Measurements from ENCODE around the gene CDK5RAP1.

The CDK5RAP1 gene

GRCh38 chr20:33325350-33325749 is 76.0 kb downstream of the CDK5RAP1 start:
- ChIA-PET CTCF (no interaction called here), POLR2A (ENCODE audit: low non-redundant PET) (no interaction called here)
- DNase-seq (ENCODE audit: low spot score): no peak
- no peak overlapping the region for H3K27ac ChIP-seq
- TF ChIP-seq CTCF (conservative IDR thresholded peaks at IDR 0.05; ENCODE audit: low read depth): no peak

- H3K27ac ChIP-seq: no peak overlapping the region
- TF ChIP-seq CTCF (conservative IDR thresholded peaks at IDR 0.05; ENCODE audit: low read depth): no peak
- POLR2A ChIA-PET (ENCODE audit: low non-redundant PET): no interaction called here
- DNase-seq (ENCODE audit: low spot score): no peak
- CTCF ChIA-PET: interaction anchor here (1.8 kb wide), 1 partner anchor 24 kb away, joined by 6 read pairs; no protein-coding TSS in a partner anchor
Observed at GRCh38 chr20:33323236-33323635, 78.1 kb downstream of the CDK5RAP1 start.

GRCh38 chr20:33322456-33322855 is 78.9 kb downstream of the CDK5RAP1 start:
- ChIA-PET CTCF (no interaction called here), POLR2A (ENCODE audit: low non-redundant PET) (no interaction called here)
- no peak for DNase-seq (ENCODE audit: low spot score)
- no peak for TF ChIP-seq CTCF (conservative IDR thresholded peaks at IDR 0.05; ENCODE audit: low read depth)
- H3K27ac ChIP-seq: no peak overlapping the region

- no peak overlapping the region for H3K27ac ChIP-seq
- no peak for DNase-seq (ENCODE audit: low spot score)
- CTCF ChIA-PET: interaction anchor here (0.7 kb wide), 1 partner anchor 954 kb away, joined by 4 read pairs; no protein-coding TSS in a partner anchor
- TF ChIP-seq CTCF (conservative IDR thresholded peaks at IDR 0.05; ENCODE audit: low read depth): no peak
- POLR2A ChIA-PET (ENCODE audit: low non-redundant PET): no interaction called here
Observed at GRCh38 chr20:33320006-33320405, 81.3 kb downstream of the CDK5RAP1 start.

- CTCF ChIA-PET: interaction anchor here (0.6 kb wide), 1 partner anchor 178 kb away, joined by 4 read pairs; no protein-coding TSS in a partner anchor
- POLR2A ChIA-PET (ENCODE audit: low non-redundant PET): no interaction called here
- no peak for DNase-seq (ENCODE audit: low spot score)
- H3K27ac ChIP-seq: no peak overlapping the region
- TF ChIP-seq CTCF (conservative IDR thresholded peaks at IDR 0.05; ENCODE audit: low read depth): no peak
Observed at GRCh38 chr20:33318096-33318429, 83.3 kb downstream of the CDK5RAP1 start.

- DNase-seq (ENCODE audit: low spot score): no peak
- ChIA-PET POLR2A (ENCODE audit: low non-redundant PET) (no interaction called here), CTCF (interaction anchor here (0.5 to 0.6 kb wide), 3 partner anchors 17 to 415 kb away, joined by 3 to 5 read pairs (median 4); no protein-coding TSS in a partner anchor)
- no peak for TF ChIP-seq CTCF (conservative IDR thresholded peaks at IDR 0.05; ENCODE audit: low read depth)
- H3K27ac ChIP-seq: no peak overlapping the region
Observed at GRCh38 chr20:33317424-33318095, 83.8 kb downstream of the CDK5RAP1 start.
